ENCODE data around the gene AKTIP.
A peak's percentile ranks its signal among the peaks of the same experiment; 100 is the strongest.
"Not testable (repeated sequence)": the region's sequence is repeated elsewhere in the genome, so short reads cannot be mapped to it uniquely, and the experiment has no call there.

Gene AKTIP

GRCh38 chr16:53502331-53503269 is at the start of gene AKTIP:
Gene AKTIP, minus strand, starts transcription at chr16:53503209. Its CDS starts 2,950 bp downstream, at chr16:53500259.
- Histone ChIP-seq H3K9ac (ENCODE audit: low read length) (peak within 1 kb of the TSS; percentile 87), H3K4me3 (ENCODE audit: low read length) (peak within 1 kb of the TSS; percentile 85), H3K27me3 (replicated peaks; ENCODE audit: control insufficient read depth, insufficient read depth, low read length) (no peaks in the 10 kb centered on the region), H3K36me3 (ENCODE audit: control insufficient read depth, insufficient read depth, low read length, severe bottlenecking) (peaks cover 15% of the 10 kb centered on the region), H3K9me3 (ENCODE audit: control insufficient read depth, low read length) (no peaks in the 10 kb centered on the region), H3K4me1 (ENCODE audit: control insufficient read depth, insufficient read depth, low read length) (peaks cover 29% of the 10 kb centered on the region)
- DNase-seq (ENCODE audit: low read depth) = peak; percentile 58

DNA sequence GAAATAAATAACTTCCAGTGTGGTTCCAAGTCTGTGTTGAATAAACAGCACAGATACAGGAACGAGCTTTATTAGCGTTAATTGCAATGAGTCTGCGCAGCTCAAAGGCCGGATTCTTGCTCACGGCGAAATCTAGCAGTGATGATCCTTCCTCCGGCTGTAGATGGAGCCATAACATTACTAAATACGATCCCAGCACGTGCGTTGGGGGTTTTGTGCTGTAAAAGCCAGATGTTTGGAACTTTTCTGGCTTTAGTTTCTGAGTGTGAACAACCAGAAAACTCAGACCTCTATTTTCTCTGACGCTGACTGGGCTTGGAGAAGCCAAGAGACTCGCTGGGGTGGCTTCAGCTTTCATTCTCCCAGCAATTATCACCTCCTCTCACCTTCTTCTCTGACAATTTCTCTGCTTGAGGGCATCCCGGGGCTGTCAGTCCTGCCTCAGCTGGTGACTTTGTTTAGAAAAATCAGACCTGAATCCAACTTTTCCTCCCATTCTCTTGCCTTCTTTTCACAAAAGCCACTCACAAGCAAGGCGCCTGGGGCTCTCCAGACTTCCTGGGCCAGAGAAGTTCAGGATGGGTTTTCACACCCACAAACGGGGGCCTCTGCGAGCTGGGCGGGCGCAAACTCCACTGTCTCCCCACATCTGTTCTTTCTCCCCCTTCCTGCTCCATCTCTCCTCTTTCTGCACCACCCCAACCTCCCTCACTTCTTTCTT is 47.1 kb upstream of the AKTIP start:
- Histone ChIP-seq H3K27me3 (replicated peaks; ENCODE audit: control insufficient read depth, insufficient read depth, low read length) (peaks cover 5% of the 10 kb centered on the region), H3K4me3 (ENCODE audit: low read length) (no peak overlapping the region), H3K9ac (ENCODE audit: low read length) (peak overlapping the region; percentile 54), H3K4me1 (ENCODE audit: control insufficient read depth, insufficient read depth, low read length) (peaks cover 6% of the 10 kb centered on the region), H3K36me3 (ENCODE audit: control insufficient read depth, insufficient read depth, low read length, severe bottlenecking) (no peaks in the 10 kb centered on the region), H3K9me3 (ENCODE audit: control insufficient read depth, low read length) (no peaks in the 10 kb centered on the region)
- peak; percentile 93 for DNase-seq (ENCODE audit: low read depth)

- Histone ChIP-seq H3K4me3 (ENCODE audit: low read length) (no peak overlapping the region), H3K9ac (ENCODE audit: low read length) (no peak overlapping the region), H3K27me3 (replicated peaks; ENCODE audit: control insufficient read depth, insufficient read depth, low read length) (no peaks in the 10 kb centered on the region), H3K36me3 (ENCODE audit: control insufficient read depth, insufficient read depth, low read length, severe bottlenecking) (no peaks in the 10 kb centered on the region), H3K4me1 (ENCODE audit: control insufficient read depth, insufficient read depth, low read length) (peaks cover 6% of the 10 kb centered on the region), H3K9me3 (ENCODE audit: control insufficient read depth, low read length) (no peaks in the 10 kb centered on the region)
- no peak for DNase-seq (ENCODE audit: low read depth)
These were observed 44.0 kb upstream of the AKTIP start for GRCh38 chr16:53546988-53547391.

GRCh38 chr16:53545433-53545832 is 42.4 kb upstream of the AKTIP start:
- no peak for DNase-seq (ENCODE audit: low read depth)
- Histone ChIP-seq H3K4me1 (ENCODE audit: control insufficient read depth, insufficient read depth, low read length) (peaks cover 14% of the 10 kb centered on the region), H3K36me3 (ENCODE audit: control insufficient read depth, insufficient read depth, low read length, severe bottlenecking) (no peaks in the 10 kb centered on the region), H3K27me3 (replicated peaks; ENCODE audit: control insufficient read depth, insufficient read depth, low read length) (no peaks in the 10 kb centered on the region), H3K4me3 (ENCODE audit: low read length) (no peak overlapping the region), H3K9me3 (ENCODE audit: control insufficient read depth, low read length) (no peaks in the 10 kb centered on the region), H3K9ac (ENCODE audit: low read length) (no peak overlapping the region)

DNA sequence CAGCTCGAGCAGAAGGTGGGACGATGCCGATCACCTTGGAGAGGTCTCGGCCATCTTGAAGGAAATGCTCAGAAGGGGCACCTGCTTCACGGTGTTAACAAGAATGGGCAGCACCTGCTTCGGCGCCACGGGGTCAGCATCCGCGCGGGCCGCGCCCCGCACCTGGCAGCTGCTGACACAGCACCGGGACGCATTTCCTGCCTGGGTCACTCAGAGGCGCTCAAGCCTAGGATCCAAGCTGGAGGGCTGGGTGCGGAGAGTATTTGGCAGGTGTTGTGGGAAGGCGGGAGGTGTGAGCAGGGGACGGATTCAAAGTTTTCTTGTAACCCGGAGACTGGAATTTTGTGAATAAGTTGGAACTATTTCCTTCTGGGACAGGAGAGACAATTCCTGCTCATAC is 39.3 kb upstream of the AKTIP start:
- Histone ChIP-seq H3K27me3 (replicated peaks; ENCODE audit: control insufficient read depth, insufficient read depth, low read length) (no peaks in the 10 kb centered on the region), H3K4me3 (ENCODE audit: low read length) (no peak overlapping the region), H3K4me1 (ENCODE audit: control insufficient read depth, insufficient read depth, low read length) (peaks cover 10% of the 10 kb centered on the region), H3K36me3 (ENCODE audit: control insufficient read depth, insufficient read depth, low read length, severe bottlenecking) (no peaks in the 10 kb centered on the region), H3K9me3 (ENCODE audit: control insufficient read depth, low read length) (no peaks in the 10 kb centered on the region), H3K9ac (ENCODE audit: low read length) (no peak overlapping the region)
- no peak for DNase-seq (ENCODE audit: low read depth)

DNA sequence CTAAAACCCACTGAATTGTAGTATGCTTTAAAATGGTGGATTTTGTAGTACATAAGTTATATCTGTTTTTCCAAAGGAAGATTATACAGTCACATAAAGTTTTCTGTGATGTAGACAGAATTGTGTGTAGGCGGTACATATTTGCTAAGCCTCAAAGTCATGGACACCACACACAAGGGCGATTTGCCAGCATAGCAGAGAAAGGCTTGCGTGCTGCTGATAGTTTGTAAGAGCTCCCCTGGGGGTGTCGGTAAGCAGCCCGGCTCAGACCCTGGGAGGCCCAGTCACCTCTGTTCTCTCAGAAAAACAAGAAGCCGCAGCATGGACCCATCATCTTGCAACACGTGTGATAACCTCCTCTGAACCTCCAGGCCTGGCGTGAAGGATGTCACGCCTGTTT is 38.3 kb upstream of the AKTIP start:
- Histone ChIP-seq H3K9ac (ENCODE audit: low read length) (no peak overlapping the region), H3K36me3 (ENCODE audit: control insufficient read depth, insufficient read depth, low read length, severe bottlenecking) (no peaks in the 10 kb centered on the region), H3K4me1 (ENCODE audit: control insufficient read depth, insufficient read depth, low read length) (peaks cover 15% of the 10 kb centered on the region)

GRCh38 chr16:53539759-53540718 is 37.0 kb upstream of the AKTIP start:
- not testable (repeated sequence) for H3K27me3 ChIP-seq (replicated peaks; ENCODE audit: control insufficient read depth, insufficient read depth, low read length); H3K9ac ChIP-seq (ENCODE audit: low read length); H3K36me3 ChIP-seq (ENCODE audit: control insufficient read depth, insufficient read depth, low read length, severe bottlenecking); DNase-seq (ENCODE audit: low read depth); H3K4me3 ChIP-seq (ENCODE audit: low read length); H3K9me3 ChIP-seq (ENCODE audit: control insufficient read depth, low read length)
- peaks cover 16% of the 10 kb centered on the region for H3K4me1 ChIP-seq (ENCODE audit: control insufficient read depth, insufficient read depth, low read length)

More for the DNA sequence above, 38.3 kb upstream of the AKTIP start:
- H3K9me3 ChIP-seq (ENCODE audit: control insufficient read depth, low read length) = no peaks in the 10 kb centered on the region
- no peaks in the 10 kb centered on the region for H3K27me3 ChIP-seq (replicated peaks; ENCODE audit: control insufficient read depth, insufficient read depth, low read length)
- DNase-seq (ENCODE audit: low read depth) = peak; percentile 30
- H3K4me3 ChIP-seq (ENCODE audit: low read length) = no peak overlapping the region

DNA sequence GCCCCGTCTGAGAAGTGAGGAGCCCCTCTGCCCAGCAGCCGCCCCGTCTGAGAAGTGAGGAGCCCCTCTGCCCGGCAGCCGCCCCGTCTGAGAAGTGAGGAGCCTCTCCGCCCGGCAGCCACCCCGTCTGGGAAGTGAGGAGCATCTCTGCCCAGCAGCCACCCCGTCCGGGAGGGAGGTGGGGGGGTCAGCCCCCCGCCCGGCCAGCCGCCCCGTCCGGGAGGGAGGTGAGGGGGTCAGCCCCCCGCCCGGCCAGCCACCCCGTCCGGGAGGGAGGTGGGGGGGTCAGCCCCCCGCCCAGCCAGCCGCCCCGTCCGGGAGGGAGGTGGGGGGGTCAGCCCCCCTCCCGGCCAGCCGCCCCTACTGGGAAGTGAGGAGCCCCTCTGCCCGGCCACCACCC is 36.3 kb upstream of the AKTIP start:
- H3K9me3 ChIP-seq (ENCODE audit: control insufficient read depth, low read length); H3K9ac ChIP-seq (ENCODE audit: low read length); H3K27me3 ChIP-seq (replicated peaks; ENCODE audit: control insufficient read depth, insufficient read depth, low read length); H3K36me3 ChIP-seq (ENCODE audit: control insufficient read depth, insufficient read depth, low read length, severe bottlenecking); DNase-seq (ENCODE audit: low read depth); H3K4me3 ChIP-seq (ENCODE audit: low read length): not testable (repeated sequence)
- peaks cover 21% of the 10 kb centered on the region for H3K4me1 ChIP-seq (ENCODE audit: control insufficient read depth, insufficient read depth, low read length)

GRCh38 chr16:53537626-53538025 is 34.6 kb upstream of the AKTIP start:
- H3K27me3 ChIP-seq (replicated peaks; ENCODE audit: control insufficient read depth, insufficient read depth, low read length) = no peaks in the 10 kb centered on the region
- no peak for DNase-seq (ENCODE audit: low read depth)
- no peak overlapping the region for H3K9ac ChIP-seq (ENCODE audit: low read length)
- peaks cover 21% of the 10 kb centered on the region for H3K4me1 ChIP-seq (ENCODE audit: control insufficient read depth, insufficient read depth, low read length)
- H3K4me3 ChIP-seq (ENCODE audit: low read length) = no peak overlapping the region
- no peaks in the 10 kb centered on the region for H3K9me3 ChIP-seq (ENCODE audit: control insufficient read depth, low read length)
- no peaks in the 10 kb centered on the region for H3K36me3 ChIP-seq (ENCODE audit: control insufficient read depth, insufficient read depth, low read length, severe bottlenecking)

DNA sequence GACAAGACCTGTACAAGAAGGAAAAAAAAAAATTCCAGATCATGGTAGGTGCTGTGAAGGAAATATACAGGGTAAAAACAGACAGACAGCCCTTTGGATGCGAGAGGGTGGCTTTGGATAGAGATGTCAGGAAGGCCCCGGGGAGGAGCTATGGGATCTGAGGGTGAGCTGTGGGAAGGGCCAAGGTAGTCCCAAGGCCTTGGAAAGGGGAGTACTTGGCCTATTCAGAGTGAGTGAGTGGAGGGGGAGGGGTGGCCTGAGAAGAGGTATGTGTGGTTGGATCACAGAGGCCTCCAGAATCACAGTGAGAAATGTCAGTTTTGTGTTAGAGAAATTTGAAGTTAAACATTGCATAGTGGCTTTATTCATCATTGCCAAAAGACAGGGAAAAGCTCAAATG is 31.2 kb upstream of the AKTIP start:
- Histone ChIP-seq H3K4me1 (ENCODE audit: control insufficient read depth, insufficient read depth, low read length) (peaks cover 10% of the 10 kb centered on the region), H3K36me3 (ENCODE audit: control insufficient read depth, insufficient read depth, low read length, severe bottlenecking) (no peaks in the 10 kb centered on the region), H3K9me3 (ENCODE audit: control insufficient read depth, low read length) (peaks cover 7% of the 10 kb centered on the region), H3K9ac (ENCODE audit: low read length) (no peak overlapping the region), H3K27me3 (replicated peaks; ENCODE audit: control insufficient read depth, insufficient read depth, low read length) (no peaks in the 10 kb centered on the region), H3K4me3 (ENCODE audit: low read length) (no peak overlapping the region)
- no peak for DNase-seq (ENCODE audit: low read depth)
